NCI-H187 treated with DMSO at 0.1 percent for 48 hours (cell line): ENCODE data around the gene PCDHA12.
A peak's percentile ranks its signal among the peaks of the same experiment; 100 is the strongest.
"Not testable (repeated sequence)": the region's sequence is repeated elsewhere in the genome, so short reads cannot be mapped to it uniquely, and the experiment has no call there.

ENCODE experiments used
- DNase-seq: peaks from one replicate; lab custom pipeline; 2025; lab: John Stamatoyannopoulos, UW

The PCDHA12 gene

DNA sequence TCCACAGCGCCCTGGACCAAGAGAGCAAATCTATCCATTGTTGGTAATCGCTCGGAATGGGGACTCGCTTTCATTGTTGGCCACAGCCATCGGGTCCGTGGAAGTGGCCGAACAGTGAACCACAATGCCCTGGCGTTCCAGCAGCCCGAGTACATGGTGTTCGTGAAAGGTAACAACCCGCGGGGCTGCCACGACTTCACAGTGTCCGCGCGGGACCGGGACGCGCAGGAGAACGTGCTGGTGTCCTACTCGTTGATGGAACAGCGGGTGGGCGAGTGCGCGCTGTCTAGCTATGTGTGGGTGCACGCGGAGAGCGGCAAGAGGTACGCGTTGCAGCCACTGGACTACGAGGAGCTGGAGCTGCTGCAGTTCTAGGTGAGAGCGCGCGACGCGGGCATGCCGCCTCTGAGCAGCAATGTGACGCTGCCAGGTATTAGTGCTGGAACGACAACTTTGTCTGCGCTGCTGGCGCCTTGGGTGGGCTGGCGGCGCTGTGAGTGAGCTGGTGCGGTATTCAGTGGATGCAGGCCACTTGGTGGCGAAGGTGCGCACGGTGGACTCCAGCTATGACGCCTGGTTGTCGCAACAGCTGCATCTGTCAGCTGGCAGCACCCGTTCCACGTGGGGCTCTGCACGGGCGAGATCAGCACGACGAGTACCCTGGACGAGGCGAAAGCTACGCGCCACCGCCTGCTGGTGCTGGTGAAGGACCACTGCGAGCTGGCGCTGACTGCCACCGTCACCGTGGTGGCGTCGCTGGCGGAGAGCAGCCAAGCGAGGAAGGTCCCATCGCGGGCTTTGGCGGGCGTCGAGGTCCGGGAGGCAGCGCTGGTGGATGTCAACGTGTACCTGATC lies 12.4 kb upstream of the PCDHA12 start:
- no peak for DNase-seq

GRCh38 chr5:140868721-140869554 lies 6.2 kb upstream of the PCDHA12 start, which contains the start of gene PCDHA11:
PCDHA11 (plus strand) TSS chr5:140868957; CDS start chr5:140869104, 147 bp downstream.
- no peak for DNase-seq

- DNase-seq: no peak
These were observed 5.6 kb upstream of the PCDHA12 start for GRCh38 chr5:140869555-140869886.

- no peak for DNase-seq
These were observed 4.6 kb upstream of the PCDHA12 start for GRCh38 chr5:140870221-140871201.

DNA sequence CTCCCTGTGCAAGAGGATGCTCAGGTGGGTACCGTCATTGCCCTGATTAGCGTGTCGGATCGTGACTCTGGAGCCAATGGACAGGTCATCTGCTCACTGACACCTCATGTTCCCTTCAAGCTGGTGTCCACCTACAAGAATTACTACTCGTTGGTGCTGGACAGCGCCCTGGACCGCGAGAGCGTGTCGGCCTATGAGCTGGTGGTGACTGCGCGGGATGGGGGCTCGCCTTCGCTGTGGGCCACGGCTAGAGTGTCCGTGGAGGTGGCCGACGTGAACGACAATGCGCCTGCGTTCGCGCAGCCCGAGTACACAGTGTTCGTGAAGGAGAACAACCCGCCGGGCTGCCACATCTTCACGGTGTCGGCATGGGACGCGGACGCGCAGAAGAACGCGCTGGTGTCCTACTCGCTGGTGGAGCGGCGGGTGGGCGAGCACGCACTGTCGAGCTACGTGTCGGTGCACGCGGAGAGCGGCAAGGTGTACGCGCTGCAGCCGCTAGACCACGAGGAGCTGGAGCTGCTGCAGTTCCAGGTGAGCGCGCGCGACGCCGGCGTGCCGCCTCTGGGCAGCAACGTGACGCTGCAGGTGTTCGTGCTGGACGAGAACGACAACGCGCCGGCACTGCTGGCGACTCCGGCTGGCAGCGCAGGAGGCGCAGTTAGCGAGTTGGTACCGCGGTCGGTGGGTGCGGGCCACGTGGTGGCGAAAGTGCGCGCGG lies 1.6 kb downstream of the PCDHA12 start:
- DNase-seq: not testable (repeated sequence)

DNA sequence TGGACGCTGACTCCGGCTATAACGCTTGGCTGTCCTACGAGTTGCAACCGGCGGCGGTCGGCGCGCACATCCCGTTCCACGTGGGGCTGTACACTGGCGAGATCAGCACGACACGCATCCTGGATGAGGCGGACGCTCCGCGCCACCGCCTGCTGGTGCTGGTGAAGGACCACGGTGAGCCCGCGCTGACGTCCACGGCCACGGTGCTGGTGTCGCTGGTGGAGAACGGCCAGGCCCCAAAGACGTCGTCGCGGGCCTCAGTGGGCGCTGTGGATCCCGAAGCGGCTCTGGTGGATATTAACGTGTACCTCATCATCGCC lies 2.1 kb downstream of the PCDHA12 start:
- DNase-seq: no peak

GRCh38 chr5:140881889-140882590 lies 6.9 kb downstream of the PCDHA12 start, which contains the start of gene PCDHA13:
PCDHA13 (plus strand) TSS chr5:140882124; CDS start chr5:140882269, 145 bp downstream.
- no peak for DNase-seq

- DNase-seq: no peak
These were observed 7.4 kb downstream of the PCDHA12 start for GRCh38 chr5:140882591-140882899.

GRCh38 chr5:140883373-140883772 lies 8.3 kb downstream of the PCDHA12 start:
- no peak for DNase-seq

DNA sequence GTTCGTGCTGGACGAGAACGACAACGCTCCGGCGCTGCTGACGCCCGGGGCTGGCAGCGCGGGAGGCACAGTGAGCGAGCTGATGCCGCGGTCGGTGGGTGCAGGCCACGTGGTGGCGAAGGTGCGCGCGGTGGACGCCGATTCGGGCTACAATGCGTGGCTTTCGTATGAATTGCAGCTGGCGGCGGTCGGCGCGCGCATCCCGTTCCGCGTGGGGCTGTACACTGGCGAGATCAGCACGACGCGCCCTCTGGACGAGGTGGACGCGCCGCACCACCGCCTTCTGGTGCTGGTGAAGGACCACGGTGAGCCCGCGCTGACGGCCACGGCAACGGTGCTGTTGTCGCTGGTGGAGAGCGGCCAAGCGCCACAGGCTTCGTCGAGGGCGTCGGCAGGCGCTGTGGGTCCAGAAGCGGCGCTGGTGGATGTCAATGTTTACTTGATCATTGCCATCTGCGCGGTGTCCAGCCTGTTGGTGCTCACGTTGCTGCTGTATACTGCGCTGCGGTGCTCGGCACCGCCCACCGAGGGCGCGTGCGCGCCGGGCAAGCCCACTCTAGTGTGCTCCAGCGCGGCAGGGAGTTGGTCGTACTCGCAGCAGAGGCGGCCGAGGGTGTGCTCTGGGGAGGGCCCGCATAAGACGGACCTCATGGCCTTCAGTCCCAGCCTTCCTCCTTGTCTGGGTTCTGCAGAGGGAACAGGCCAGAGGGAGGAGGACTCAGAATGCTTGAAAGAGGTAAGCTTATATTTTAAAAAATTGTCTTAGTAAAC lies 9.0 kb downstream of the PCDHA12 start:
- DNase-seq: no peak

- DNase-seq: no peak
These were observed 41.2 kb downstream of the PCDHA12 start for GRCh38 chr5:140916325-140916724.

- no peak for DNase-seq
These were observed 48.5 kb downstream of the PCDHA12 start for GRCh38 chr5:140923601-140924000.

DNA sequence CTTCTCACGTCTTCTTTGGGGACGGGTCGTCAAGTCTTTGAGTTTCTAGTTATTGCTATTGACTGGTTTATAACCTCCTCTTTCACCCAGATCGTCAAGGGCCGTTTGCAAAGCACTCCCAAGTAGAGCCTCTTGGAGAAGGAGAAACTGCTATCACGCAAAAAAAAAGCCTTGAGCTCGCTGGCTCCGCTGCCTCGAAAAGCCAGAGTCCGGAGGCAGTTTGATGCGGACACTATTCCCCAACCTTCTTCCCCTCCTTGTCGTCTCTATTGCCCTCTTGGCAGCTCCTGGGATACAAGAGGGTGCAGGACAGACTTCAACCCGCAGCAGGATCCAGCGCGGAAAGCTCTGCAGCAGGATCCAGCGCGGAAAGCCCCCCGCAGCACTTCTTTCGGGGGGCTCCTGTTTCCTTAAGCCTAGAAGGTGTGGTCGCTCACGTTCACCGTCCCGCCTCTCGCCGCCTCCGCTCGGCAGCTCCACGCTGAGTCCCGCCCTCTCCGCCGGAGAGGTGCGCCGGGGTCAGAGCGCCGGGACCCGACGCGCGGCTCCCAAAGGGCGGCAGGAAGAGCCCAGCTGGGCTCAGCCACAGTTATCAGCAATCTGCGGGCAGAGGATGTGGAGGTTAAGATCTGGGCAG lies 50.8 kb downstream of the PCDHA12 start, which contains the start of gene PCDHAC1:
Gene PCDHAC1 (plus strand): TSS at position 494 of the 637 bp plus-strand sequence. CDS start 594 bp downstream, outside the sequence.
- DNase-seq: no peak

DNA sequence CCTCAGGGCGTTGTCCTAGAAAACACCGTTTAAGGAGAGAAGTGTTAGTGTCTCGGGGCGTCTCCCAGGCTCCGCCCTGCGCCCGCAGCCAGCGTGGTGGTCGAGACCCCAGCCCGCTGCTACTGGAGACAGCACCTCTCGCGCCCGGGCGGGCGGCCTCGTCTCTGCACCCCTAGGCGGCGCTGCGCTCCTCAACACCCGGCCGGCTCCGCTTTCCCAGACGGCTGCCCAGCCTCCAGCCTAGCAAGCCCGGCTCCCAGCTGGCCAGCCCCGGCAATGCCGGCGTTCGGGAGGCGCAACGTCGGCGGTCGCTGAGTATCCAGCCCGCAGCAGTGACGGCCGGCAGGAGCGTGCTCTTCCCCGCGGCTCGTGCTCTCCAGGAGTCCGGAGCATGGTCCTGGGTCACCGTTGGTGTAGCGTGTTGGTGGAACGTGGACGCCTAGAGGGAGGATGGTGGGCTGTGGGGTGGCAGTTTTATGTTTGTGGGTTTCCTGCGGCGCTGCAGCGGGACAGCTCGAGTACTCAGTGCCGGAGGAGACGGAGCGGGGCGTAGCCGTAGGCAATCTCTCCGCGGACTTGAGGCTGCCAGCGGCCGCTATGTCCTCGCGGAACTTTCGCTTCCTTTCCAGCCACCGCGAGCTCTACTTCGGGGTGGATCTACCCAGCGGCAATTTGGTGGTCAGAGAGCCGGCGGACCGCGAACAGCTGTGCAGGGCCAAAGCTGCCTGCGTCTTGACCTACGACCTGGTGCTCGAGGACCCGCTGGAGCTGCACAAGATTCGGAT lies 51.5 kb downstream of the PCDHA12 start:
- peak; percentile 5 for DNase-seq

DNA sequence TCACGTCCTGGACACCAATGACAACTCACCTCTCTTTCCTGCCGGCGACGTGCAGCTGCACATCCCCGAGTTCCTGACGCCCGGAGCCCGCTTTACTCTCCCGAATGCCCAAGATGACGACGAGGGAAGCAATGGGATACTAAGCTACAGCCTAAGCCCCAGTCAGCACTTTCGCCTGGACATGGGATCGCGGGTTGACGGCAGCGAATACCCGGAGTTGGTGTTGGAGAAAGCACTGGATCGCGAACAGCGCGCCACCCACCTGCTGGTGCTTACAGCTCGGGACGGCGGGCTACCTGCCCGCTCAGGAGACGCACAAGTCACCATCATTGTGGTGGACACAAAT lies 52.1 kb downstream of the PCDHA12 start:
- no peak for DNase-seq
